Esophagus muscularis mucosa (tissue), 4 donors: ENCODE data around the gene CEP164. TPM values are rescaled to one million over a fixed set of nuclear protein-coding genes. Genes with fewer than 3 reads are reported as not detected.

ENCODE experiments used
- DNase-seq: peaks from one replicate; pipeline ENCODE4 v3.0.0-alpha.2; 2017; ENCODE audit errors: extremely low spot score
- H3K27ac ChIP-seq, 4 donors: fragments of 200-600 bp; sonication (generic); replicated peaks in 1 of 4; 1 replicate in 3 of 4; 2 replicates in 1 of 4; pipeline ENCODE4 v1.5.1; 2016 to 2019; ENCODE audit warnings: mild to moderate bottlenecking in 1 of 4
- H3K27me3 ChIP-seq, 4 donors: fragments of 200-600 bp; sonication (generic); one replicate each; pipeline versions ENCODE4 v1.5.1 to v1.6.0; 2016 to 2019
- H3K36me3 ChIP-seq, 4 donors: fragments of 200-600 bp; sonication (generic); one replicate each; pipeline ENCODE4 v1.5.1; 2016 to 2019
- H3K4me1 ChIP-seq, 4 donors: fragments of 200-600 bp; sonication (generic); one replicate each; pipeline ENCODE4 v1.5.1; 2016 to 2019
- H3K4me3 ChIP-seq, 4 donors: fragments of 200-600 bp; sonication (generic); 1 replicate in 2 of 4; 2 replicates in 2 of 4; pipeline ENCODE4 v1.5.1; 2016 to 2019; ENCODE audit warnings: mild to moderate bottlenecking in 4 of 4, moderate library complexity in 1 of 4
- H3K9me3 ChIP-seq, 4 donors: fragments of 200-600 bp; sonication (generic); 1 replicate in 3 of 4; 2 replicates in 1 of 4; pipeline ENCODE4 v1.5.1; 2016 to 2019
- EP300 ChIP-seq: sonication (generic); formaldehyde crosslinking; IDR thresholded peaks from one replicate; pipeline ENCODE4 v1.6.1; 2017; ENCODE audit warnings: antibody characterized with exemption
- POLR2A ChIP-seq: fragments of 450-650 bp; IDR thresholded peaks from one replicate; pipeline ENCODE4 v1.6.1; 2017; ENCODE audit warnings: antibody characterized with exemption, moderate library complexity, mild to moderate bottlenecking, low read depth
- POLR2AphosphoS5 ChIP-seq, 2 donors: sonication (generic); formaldehyde crosslinking; IDR thresholded peaks; one replicate each; pipeline ENCODE4 v1.6.1; 2017; ENCODE audit warnings: antibody characterized with exemption in 2 of 2
- WGBS: methylation state at CpG from one replicate; pipeline ENCODE4 v1.1.5; 2018; 5-methylcytosine and 5-hydroxymethylcytosine counted together
- intact Hi-C: fragments of 100-400 bp; cut with DNase I; formaldehyde crosslinking; loops from one replicate; pipeline ENCODE4 v1.15.1; 2023
- total RNA-seq, 4 donors: library from RNA; depleted of rRNA; stranded (reverse); fragments of >200 nt; gene quantifications; one replicate each; pipeline versions ENCODE4 v1.1.0 to v1.2.1, GENCODE V29; 2016
- TF ChIP-seq, protein P1 (sequence below), 3 experiments: fragments of 200-600 bp in 2 of 3; fragments of 450-650 bp in 1 of 3; sonication (generic) in 2 of 3; IDR thresholded peaks; one replicate each; pipeline ENCODE4 v1.5.1; 2017 to 2019; ENCODE audit warnings: antibody characterized with exemption in 3 of 3, mild to moderate bottlenecking in 2 of 3, moderate library complexity in 1 of 3

The CEP164 gene
- total RNA-seq, 4 donors from 2014 or later: 16.4 to 21.2 (median 18.7) TPM

DNA sequence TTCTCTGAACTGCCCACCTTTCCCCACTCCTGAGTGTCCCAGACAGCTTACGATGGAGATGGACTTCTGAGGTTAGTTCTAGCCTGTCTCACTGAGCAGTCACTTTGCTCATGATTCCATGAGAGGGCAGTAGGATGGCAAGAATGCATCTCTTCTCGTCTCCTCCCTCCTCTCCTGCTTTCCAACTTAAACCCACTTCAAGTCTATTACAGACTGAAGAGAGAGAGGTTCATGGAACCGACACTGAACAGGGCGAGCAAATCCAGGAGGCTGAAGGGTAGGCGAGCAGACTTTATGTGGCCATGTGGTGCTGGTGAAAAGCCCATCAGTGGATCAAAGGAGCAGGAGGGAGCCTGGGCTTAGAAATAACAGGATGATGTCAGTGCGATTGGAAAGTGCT is 38.6 kb downstream of the CEP164 start:
- 92% methylated on average over 6 of the region's 6 CpGs for WGBS
- no peak for TF ChIP-seq POLR2AphosphoS5 (IDR thresholded peaks at IDR 0.05)
- TF ChIP-seq, protein P1, sequence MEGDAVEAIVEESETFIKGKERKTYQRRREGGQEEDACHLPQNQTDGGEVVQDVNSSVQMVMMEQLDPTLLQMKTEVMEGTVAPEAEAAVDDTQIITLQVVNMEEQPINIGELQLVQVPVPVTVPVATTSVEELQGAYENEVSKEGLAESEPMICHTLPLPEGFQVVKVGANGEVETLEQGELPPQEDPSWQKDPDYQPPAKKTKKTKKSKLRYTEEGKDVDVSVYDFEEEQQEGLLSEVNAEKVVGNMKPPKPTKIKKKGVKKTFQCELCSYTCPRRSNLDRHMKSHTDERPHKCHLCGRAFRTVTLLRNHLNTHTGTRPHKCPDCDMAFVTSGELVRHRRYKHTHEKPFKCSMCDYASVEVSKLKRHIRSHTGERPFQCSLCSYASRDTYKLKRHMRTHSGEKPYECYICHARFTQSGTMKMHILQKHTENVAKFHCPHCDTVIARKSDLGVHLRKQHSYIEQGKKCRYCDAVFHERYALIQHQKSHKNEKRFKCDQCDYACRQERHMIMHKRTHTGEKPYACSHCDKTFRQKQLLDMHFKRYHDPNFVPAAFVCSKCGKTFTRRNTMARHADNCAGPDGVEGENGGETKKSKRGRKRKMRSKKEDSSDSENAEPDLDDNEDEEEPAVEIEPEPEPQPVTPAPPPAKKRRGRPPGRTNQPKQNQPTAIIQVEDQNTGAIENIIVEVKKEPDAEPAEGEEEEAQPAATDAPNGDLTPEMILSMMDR (IDR thresholded peaks at IDR 0.05): no peak
- no peak for TF ChIP-seq EP300
- no peak for TF ChIP-seq POLR2A

DNA sequence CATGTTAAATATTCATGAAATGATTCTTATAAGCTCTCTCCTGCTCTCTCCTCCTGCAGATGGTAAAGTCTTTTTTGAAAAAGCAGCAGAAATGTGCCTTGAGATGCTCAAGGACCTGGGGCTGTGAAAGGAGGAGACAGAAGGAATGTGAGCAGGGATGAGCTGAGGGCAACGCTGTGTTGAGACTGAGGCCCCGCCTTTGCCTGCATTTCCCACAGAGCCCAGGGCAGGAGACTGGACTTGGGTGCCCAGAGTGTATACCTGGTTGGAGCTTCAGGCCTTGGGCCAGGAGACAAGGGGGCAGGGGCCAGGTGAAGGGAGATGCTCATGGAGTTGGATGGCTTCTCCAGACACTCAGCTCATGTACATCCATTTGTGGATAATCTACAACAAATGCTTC is 39.2 kb downstream of the CEP164 start:
- peaks cover 28 to 98% (median 76%) of the 10 kb centered on the region in 4 donors for H3K36me3 ChIP-seq

More for the DNA sequence above, 38.6 kb downstream of the CEP164 start:
- no peaks in the 10 kb centered on the region for H3K4me1 ChIP-seq
- intact Hi-C loops: no loop called here
- H3K36me3 ChIP-seq: peaks cover 22 to 98% (median 76%) of the 10 kb centered on the region in 4 donors
- H3K27me3 ChIP-seq: no peaks in the 10 kb centered on the region
- H3K4me3 ChIP-seq: no peak overlapping the region
- no peak overlapping the region for H3K27ac ChIP-seq
- no peaks in the 10 kb centered on the region for H3K9me3 ChIP-seq
- DNase-seq: no peak

DNA sequence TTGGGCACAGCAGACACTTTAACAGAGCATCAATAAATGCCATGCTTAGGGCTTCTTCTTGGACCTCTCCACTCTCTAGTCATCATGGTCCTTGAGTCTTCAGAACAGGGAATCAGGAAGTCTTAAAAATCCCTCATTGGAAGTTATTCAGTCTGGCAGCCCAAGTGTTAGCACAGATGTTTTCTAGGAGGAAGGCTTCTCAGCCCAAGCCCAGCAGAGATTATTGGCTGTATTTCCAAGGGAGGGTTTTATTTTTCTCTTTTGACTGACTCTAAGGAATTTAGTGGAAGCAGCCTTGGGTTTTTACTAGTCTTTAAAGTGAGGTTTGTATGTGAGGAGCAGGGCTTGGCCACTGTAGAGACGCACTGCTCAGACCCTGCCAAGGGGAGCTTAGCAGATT is 41.9 kb downstream of the CEP164 start:
- no peak overlapping the region for H3K4me3 ChIP-seq
- no peaks in the 10 kb centered on the region for H3K27me3 ChIP-seq
- peaks cover 33 to 99% (median 74%) of the 10 kb centered on the region in 4 donors for H3K36me3 ChIP-seq
- no peaks in the 10 kb centered on the region for H3K9me3 ChIP-seq
- no peak overlapping the region for H3K27ac ChIP-seq
- intact Hi-C loops: no loop called here
- TF ChIP-seq, protein P1 (IDR thresholded peaks at IDR 0.05): no peak
- WGBS: 70% methylated on average over 1 of the region's 1 CpG
- H3K4me1 ChIP-seq: no peaks in the 10 kb centered on the region
- DNase-seq: no peak

More for the DNA sequence above, 39.2 kb downstream of the CEP164 start:
- no peak overlapping the region for H3K27ac ChIP-seq
- DNase-seq: no peak
- H3K27me3 ChIP-seq: no peaks in the 10 kb centered on the region
- WGBS: 85% methylated on average over 2 of the region's 2 CpGs
- no peaks in the 10 kb centered on the region for H3K4me1 ChIP-seq
- H3K4me3 ChIP-seq: no peak overlapping the region
- TF ChIP-seq POLR2AphosphoS5 (IDR thresholded peaks at IDR 0.05): no peak
- TF ChIP-seq POLR2A: no peak
- TF ChIP-seq, protein P1 (IDR thresholded peaks at IDR 0.05): no peak
- no peak for TF ChIP-seq EP300
- no peaks in the 10 kb centered on the region for H3K9me3 ChIP-seq
- intact Hi-C loops: no loop called here

DNA sequence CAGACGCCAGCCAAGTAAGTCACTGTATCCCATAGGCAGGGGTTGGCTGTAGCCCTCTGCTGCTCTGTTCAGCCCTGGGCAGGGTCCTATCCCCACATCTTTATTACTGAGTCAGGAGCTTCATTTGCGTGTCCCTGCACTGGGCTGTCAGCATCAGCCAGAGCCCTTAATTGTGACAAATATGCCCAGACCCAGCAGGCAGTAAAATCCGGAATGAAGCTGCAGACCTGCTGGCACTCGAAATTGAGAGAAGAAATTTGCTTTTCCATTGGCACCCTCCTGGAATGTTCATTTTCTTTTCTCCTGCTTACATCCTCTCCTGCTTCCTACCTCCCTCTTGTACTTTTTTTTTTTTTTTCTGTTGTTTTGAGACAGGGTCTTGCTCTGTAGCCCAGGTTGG is 43.8 kb downstream of the CEP164 start:
- Histone ChIP-seq H3K9me3 (no peaks in the 10 kb centered on the region), H3K4me1 (no peaks in the 10 kb centered on the region), H3K36me3 (peaks cover 49 to 98% (median 68%) of the 10 kb centered on the region in 4 donors), H3K4me3 (no peak overlapping the region), H3K27ac (no peak overlapping the region), H3K27me3 (no peaks in the 10 kb centered on the region)
- DNase-seq: no peak
- intact Hi-C loops: no loop called here
- WGBS: 90% methylated on average over 4 of the region's 4 CpGs
- TF ChIP-seq POLR2AphosphoS5 (IDR thresholded peaks at IDR 0.05) (no peak), POLR2A (no peak), EP300 (no peak)
- TF ChIP-seq, protein P1 (IDR thresholded peaks at IDR 0.05): no peak
